HG03565 (cell line): ENCODE results near the gene AKAP1.

Experiments
- ATAC-seq: cut with Tn5 transposase; IDR thresholded peaks from one replicate; pipeline ENCODE4 v1.9.1; 2021; ENCODE audit warnings: mild to moderate bottlenecking, moderate library complexity; ENCODE audit not compliant: unreplicated experiment

AKAP1 gene

DNA sequence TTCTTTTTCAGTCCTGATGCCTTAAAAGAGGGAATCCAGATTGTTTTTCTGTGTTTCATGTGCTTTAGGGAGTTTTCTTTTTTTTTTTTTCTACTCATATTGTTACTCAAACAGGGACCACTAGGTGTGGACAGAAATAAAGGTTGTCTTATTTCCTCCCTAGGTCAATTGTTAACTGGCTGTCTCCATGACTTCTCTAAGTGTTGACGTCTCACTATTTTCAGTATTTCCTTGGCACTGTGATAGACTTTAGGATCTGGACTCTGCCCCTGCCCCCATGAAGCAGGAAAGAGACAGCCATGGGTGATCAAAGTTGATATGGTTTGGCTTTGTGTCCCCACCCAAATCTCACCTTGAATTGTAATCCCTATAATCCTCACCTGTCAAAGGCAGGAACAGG lies 73.7 kb downstream of the AKAP1 start:
- ATAC-seq = no peak

DNA sequence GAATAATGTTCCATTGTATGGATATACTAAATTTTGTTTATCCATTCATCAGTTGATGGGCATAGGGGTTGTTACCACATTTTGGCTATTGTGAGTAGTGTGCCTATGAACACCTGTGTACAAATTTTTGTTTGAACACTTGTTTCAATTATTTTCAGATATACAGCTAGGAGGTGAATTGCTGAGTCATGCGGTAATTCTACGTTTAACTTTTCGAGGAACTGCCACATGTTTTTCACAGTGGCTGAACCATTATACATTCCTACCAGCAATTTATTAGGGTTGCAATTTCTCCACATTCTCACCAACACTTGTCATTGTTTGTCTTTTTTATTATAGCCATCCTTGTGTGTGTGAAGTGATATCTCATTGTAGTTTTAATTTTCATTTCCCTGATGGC lies 75.6 kb downstream of the AKAP1 start:
- no peak for ATAC-seq

DNA sequence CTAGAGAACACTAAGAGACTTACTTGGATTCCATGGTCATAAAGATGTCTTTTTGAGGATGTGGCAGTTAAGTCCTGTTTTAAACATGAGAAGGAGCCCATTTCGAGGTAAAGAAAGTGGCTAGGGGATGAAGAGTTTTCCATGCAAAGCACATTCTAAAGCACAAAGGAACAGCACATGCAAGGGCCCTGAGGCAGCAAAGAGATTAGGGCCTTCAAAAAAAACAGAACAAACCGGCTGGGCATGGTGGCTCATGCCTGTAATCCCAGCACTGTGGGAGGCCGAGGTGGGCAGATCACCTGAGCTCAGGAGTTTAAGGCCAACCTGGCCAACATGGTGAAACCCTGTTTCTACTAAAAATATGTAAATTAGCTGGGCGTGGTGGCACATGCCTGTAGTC lies 79.8 kb downstream of the AKAP1 start:
- no peak for ATAC-seq

DNA sequence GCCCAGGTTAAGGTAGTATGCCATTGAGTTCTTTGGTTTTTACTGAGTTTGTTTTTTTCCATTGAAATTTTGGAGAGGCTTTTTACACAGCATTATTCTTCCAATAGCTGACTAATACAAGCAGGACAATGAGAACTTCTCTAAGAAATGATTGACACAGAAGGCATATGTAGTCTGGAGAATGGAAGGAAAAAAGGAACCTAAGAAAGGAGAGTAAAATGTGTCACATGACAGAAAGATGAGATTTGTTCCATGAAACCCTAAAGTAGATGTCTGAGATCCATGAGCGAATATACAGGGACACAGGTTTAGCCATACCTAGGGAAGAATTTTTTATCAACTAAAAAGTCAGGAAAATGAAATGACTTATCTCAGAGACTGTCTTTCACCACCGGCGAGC lies 80.7 kb downstream of the AKAP1 start:
- ATAC-seq = no peak

DNA sequence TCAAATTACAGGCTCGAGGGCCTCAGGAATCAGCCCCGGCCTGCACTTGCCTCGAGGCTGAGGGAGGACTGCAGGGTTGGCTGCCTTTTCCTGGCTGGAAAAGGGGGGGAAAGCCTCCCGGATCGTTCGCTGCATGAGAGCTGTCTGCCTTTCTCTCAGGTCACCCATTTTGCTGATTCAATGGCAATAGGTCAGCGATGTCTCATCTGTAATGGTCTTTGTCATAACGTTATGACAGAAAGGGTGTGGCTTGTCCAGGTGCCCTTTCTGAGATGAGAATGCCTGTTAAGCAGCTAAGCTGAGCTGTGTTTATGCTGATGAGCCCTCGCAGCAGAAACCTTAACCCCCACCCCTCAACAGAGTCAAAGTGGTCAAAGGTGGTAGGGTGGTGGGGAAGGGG lies 81.8 kb downstream of the AKAP1 start:
- no peak for ATAC-seq

DNA sequence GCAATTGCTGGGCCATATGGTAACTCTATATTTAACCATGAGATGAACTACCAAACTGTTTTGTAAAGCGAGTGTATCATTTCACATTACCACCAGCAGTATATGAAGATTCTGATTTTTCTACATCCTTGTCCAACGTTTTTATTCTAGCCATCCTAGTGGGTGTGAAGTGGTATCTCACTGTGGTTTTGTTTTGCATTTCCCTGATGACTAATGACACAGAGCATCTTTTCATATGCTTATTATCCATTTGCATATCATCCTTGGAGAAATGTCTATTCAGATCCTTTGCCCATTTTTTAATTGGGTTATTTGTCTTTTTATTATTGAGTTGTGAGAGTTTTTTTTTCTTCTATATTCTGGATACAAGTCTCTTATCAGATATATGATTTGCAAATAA lies 83.6 kb downstream of the AKAP1 start:
- ATAC-seq = no peak

DNA sequence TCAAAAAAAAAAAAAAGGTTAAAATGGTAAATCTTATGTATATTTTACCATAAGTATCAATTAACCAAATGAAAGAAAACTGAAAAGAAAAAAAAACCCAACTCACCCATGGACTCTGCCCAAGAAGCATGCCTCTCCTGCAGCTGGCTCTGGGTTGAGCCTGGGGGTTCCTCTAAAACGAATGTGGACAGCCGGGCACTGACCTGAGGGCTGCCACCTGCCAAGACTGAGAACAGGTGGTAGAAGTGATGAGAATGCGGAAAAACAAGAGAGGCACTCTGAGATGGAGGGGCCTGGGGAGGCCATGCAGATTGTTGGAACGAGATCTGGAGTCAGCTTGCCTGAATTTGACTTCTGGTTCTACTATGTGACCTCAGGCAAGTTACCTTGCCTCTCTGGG lies 85.8 kb downstream of the AKAP1 start:
- no peak for ATAC-seq
